CD4-positive, alpha-beta T cell (primary cell): ENCODE data around the gene INPP5D. TPM values are rescaled to one million over a fixed set of nuclear protein-coding genes. Genes with fewer than 3 reads are reported as not detected.
"Not testable (repeated sequence)": the region's sequence is repeated elsewhere in the genome, so short reads cannot be mapped to it uniquely, and the experiment has no call there.

Experiments
- ATAC-seq: fragments of 200-7000 bp; cut with Tn5 transposase; one replicate; pipeline ENCODE4 v1.10.0; 2022; ENCODE audit warnings: mild to moderate bottlenecking; ENCODE audit not compliant: poor library complexity
- CTCF ChIA-PET: fragments of 350-600 bp; sonication (Branson Sonifier 250); formaldehyde crosslinking; loops from one replicate; lab custom pipeline; 2021; ENCODE audit warnings: antibody characterized with exemption, inconsistent platforms; lab: Charles Lee
- POLR2A ChIA-PET: fragments of 350-600 bp; sonication (Branson Sonifier 250); formaldehyde crosslinking; loops from one replicate; lab custom pipeline; 2021; ENCODE audit warnings: antibody characterized with exemption, inconsistent platforms; lab: Charles Lee
- DNase-seq, 14 experiments: peaks; one replicate each; pipeline ENCODE4 v3.0.0-alpha.2; 2013 to 2020; ENCODE audit warnings: mixed read lengths in 2 of 14
- H3K27ac ChIP-seq, 2 donors: one replicate each; pipeline versions ENCODE4 v1.5.1 to v1.7.0; 2013; ENCODE audit warnings: low read length in 2 of 2, low read depth in 1 of 2, mild to moderate bottlenecking in 1 of 2
- H3K27me3 ChIP-seq, 2 experiments: 1 replicate in 1 of 2; 2 replicates in 1 of 2; pipeline versions ENCODE4 v1.6.1 to v1.7.0; 2013; ENCODE audit warnings: low read length in 2 of 2, control low read depth in 1 of 2, mild to moderate bottlenecking in 1 of 2, moderate library complexity in 1 of 2; ENCODE audit not compliant: insufficient read depth in 2 of 2, control insufficient read depth in 1 of 2
- H3K36me3 ChIP-seq: one replicate; pipeline ENCODE4 v1.6.1; 2013; ENCODE audit warnings: low read length, control low read depth; ENCODE audit not compliant: insufficient read depth
- H3K4me1 ChIP-seq: one replicate; pipeline ENCODE4 v1.6.1; 2013; ENCODE audit warnings: low read length, control low read depth; ENCODE audit not compliant: insufficient read depth
- H3K4me3 ChIP-seq: one replicate; pipeline ENCODE4 v1.5.1; 2013; ENCODE audit warnings: mild to moderate bottlenecking, low read length, moderate library complexity
- H3K9me3 ChIP-seq, 2 experiments: 1 replicate in 1 of 2; 2 replicates in 1 of 2; pipeline versions ENCODE4 v1.6.1 to v1.7.0; 2013; ENCODE audit warnings: low read length in 2 of 2, mild to moderate bottlenecking in 2 of 2, control low read depth in 1 of 2, moderate library complexity in 1 of 2; ENCODE audit not compliant: control insufficient read depth in 1 of 2, insufficient read depth in 1 of 2
- H3K27ac Mint-ChIP-seq: one replicate; pipeline ENCODE4 v1.8.0; 2020; ENCODE audit warnings: mixed read lengths
- H3K27me3 Mint-ChIP-seq: one replicate; pipeline ENCODE4 v1.8.0; 2021; ENCODE audit warnings: mixed read lengths
- H3K36me3 Mint-ChIP-seq: one replicate; pipeline ENCODE4 v1.8.0; 2021; ENCODE audit warnings: low read depth, mixed read lengths
- H3K4me1 Mint-ChIP-seq: one replicate; pipeline ENCODE4 v1.8.0; 2021; ENCODE audit warnings: low read depth, mixed read lengths
- H3K4me3 Mint-ChIP-seq: one replicate; pipeline ENCODE4 v1.8.0; 2020; ENCODE audit warnings: mild to moderate bottlenecking, mixed read lengths
- H3K9me3 Mint-ChIP-seq: one replicate; pipeline ENCODE4 v1.8.0; 2020; ENCODE audit warnings: mixed read lengths
- intact Hi-C, 2 experiments: fragments of 100-400 bp; cut with DNase I in 1 of 2; cut with micrococcal nuclease in 1 of 2; formaldehyde crosslinking; loops; one replicate each; pipeline versions ENCODE4 v1.15.1 to v1.9.0; 2023 to 2025; cut with DNase I, micrococcal nuclease
- total RNA-seq, 174 experiments: library from RNA in 2 of 174; stranded (reverse) in 2 of 174; gene quantifications; one replicate each; pipeline ENCODE4 v1.2.3 and lab custom pipeline; 2021 to 2026
- TF ChIP-seq, protein P1 (sequence below): fragments of 200-600 bp; IDR thresholded peaks from one replicate; pipeline ENCODE4 v1.8.0; 2022; ENCODE audit warnings: antibody characterized with exemption, mild to moderate bottlenecking

The INPP5D gene
- total RNA-seq, 2 experiments from 2014 or later: 141 to 154 TPM

DNA sequence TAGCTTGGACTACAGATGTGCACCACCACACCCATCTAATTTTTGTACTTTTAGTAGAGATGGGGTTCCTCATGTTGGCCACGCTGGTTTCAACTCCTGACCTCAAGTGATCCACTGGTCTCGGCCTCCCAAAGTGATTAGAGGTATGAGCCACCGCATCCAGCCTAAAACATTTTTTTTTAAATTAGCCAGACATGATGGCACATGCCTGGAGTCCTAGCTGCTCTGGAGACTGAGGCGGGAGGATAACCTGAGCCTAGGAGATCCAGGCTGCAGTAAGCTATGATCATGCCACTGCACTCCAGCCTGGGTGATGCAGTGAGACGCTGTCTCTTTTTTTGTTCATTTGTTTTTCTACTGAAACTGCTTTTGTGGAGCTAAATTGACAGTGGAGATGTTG is 126.7 kb downstream of the INPP5D start:
- Mint-ChIP-seq H3K4me3 (no peak overlapping the region), H3K4me1 (no peaks in the 10 kb centered on the region), H3K9me3 (no peaks in the 10 kb centered on the region), H3K27ac (peak overlapping the region; percentile 27), H3K36me3 (peaks cover 98% of the 10 kb centered on the region), H3K27me3 (no peaks in the 10 kb centered on the region)
- intact Hi-C loops: loop anchor here in 1 of 2 experiments (10.0 kb wide), 1 partner anchor 68 kb away; the partner anchor contains the start of gene ATG16L1
- Histone ChIP-seq H3K9me3 (no peaks in the 10 kb centered on the region), H3K27ac (no peak overlapping the region), H3K27me3 (no peaks in the 10 kb centered on the region), H3K36me3 (peaks cover 97% of the 10 kb centered on the region), H3K4me1 (no peaks in the 10 kb centered on the region), H3K4me3 (no peak overlapping the region)
- no peak for DNase-seq
- ATAC-seq: no peak
- TF ChIP-seq, protein P1, sequence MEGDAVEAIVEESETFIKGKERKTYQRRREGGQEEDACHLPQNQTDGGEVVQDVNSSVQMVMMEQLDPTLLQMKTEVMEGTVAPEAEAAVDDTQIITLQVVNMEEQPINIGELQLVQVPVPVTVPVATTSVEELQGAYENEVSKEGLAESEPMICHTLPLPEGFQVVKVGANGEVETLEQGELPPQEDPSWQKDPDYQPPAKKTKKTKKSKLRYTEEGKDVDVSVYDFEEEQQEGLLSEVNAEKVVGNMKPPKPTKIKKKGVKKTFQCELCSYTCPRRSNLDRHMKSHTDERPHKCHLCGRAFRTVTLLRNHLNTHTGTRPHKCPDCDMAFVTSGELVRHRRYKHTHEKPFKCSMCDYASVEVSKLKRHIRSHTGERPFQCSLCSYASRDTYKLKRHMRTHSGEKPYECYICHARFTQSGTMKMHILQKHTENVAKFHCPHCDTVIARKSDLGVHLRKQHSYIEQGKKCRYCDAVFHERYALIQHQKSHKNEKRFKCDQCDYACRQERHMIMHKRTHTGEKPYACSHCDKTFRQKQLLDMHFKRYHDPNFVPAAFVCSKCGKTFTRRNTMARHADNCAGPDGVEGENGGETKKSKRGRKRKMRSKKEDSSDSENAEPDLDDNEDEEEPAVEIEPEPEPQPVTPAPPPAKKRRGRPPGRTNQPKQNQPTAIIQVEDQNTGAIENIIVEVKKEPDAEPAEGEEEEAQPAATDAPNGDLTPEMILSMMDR: no peak
- ChIA-PET CTCF (no interaction called here), POLR2A (no interaction called here)

DNA sequence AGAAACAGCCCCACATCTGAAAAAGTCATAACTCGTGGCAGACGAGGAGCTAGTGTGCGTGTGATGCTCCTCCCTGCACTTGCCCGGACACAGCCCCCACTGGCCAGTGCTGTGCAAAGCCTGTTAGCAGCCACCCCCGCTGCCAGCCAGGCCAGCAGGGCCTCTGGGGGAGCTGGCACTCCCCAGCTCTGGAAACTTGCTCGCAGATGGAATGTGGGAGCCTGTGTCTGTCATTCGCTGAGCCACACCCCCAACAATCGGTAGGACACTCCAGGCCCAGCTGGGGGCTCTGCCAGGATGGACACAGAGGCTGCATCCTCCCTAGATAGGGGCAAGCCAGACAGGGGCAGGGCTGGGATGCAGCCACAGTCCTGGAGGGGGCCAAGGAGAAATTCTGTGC is 128.9 kb downstream of the INPP5D start:
- Histone ChIP-seq H3K4me3 (no peak overlapping the region), H3K36me3 (peaks cover 92% of the 10 kb centered on the region), H3K9me3 (no peaks in the 10 kb centered on the region), H3K27ac (no peak overlapping the region), H3K4me1 (no peaks in the 10 kb centered on the region), H3K27me3 (no peaks in the 10 kb centered on the region)
- Mint-ChIP-seq H3K4me3 (no peak overlapping the region), H3K27ac (no peak overlapping the region), H3K9me3 (no peaks in the 10 kb centered on the region), H3K4me1 (no peaks in the 10 kb centered on the region), H3K36me3 (peaks cover 99% of the 10 kb centered on the region), H3K27me3 (no peaks in the 10 kb centered on the region)
- CTCF ChIA-PET: no interaction called here
- intact Hi-C loops: loop anchor here in 1 of 2 experiments (10.0 kb wide), 1 partner anchor 66 kb away; the partner anchor contains the start of gene ATG16L1
- TF ChIP-seq, protein P1: no peak
- ATAC-seq (no peak), DNase-seq (no peak)
- POLR2A ChIA-PET: no interaction called here

DNA sequence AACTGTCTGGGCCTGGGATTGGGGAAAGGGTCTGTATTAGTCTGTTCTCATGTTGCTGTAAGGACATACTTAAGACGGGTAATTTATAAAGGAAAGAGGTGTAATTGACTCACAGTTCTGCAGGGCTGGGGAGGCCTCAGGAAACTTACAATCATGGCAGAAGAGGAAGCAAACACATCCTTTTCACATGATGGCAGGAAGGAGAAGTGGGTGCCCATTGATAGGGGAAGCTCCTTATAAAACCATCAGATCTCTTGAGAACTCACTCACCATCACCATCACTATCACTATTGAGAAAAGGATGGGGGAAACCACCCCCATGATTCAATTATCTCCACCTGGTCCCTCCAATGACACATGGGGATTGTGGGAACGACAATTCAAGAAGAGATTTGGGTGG is 130.9 kb downstream of the INPP5D start:
- intact Hi-C loops, H3K4me1 ChIP-seq, H3K9me3 Mint-ChIP-seq, H3K4me1 Mint-ChIP-seq, ATAC-seq, H3K27me3 Mint-ChIP-seq, DNase-seq, H3K27me3 ChIP-seq, POLR2A ChIA-PET, H3K4me3 ChIP-seq, H3K27ac ChIP-seq, H3K9me3 ChIP-seq, H3K4me3 Mint-ChIP-seq, CTCF ChIA-PET: not testable (repeated sequence)
- H3K36me3 ChIP-seq: peaks cover 92% of the 10 kb centered on the region
- Mint-ChIP-seq H3K27ac (peak overlapping the region; percentile 4), H3K36me3 (peaks cover 98% of the 10 kb centered on the region)

DNA sequence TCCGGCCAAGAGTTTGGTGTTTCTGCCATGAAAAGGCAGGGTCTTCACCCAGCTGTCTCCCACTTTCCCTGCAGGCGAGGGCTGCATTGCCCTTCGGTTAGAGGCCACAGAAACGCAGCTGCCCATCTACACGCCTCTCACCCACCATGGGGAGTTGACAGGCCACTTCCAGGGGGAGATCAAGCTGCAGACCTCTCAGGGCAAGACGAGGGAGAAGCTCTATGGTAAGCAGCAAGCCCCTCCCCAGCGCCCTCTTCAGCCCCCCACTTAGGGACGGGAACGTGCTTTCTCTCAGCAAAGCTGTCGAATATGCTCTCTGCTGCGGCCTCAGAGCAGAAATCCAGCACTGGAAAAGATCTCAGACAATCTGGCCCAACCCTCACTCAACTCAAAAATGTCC is 133.6 kb downstream of the INPP5D start:
- Mint-ChIP-seq H3K9me3 (no peaks in the 10 kb centered on the region), H3K27me3 (no peaks in the 10 kb centered on the region), H3K4me1 (no peaks in the 10 kb centered on the region), H3K27ac (no peak overlapping the region), H3K36me3 (peaks cover 98% of the 10 kb centered on the region), H3K4me3 (no peak overlapping the region)
- Histone ChIP-seq H3K36me3 (peaks cover 94% of the 10 kb centered on the region), H3K27me3 (no peaks in the 10 kb centered on the region), H3K4me1 (no peaks in the 10 kb centered on the region), H3K27ac (no peak overlapping the region), H3K9me3 (no peaks in the 10 kb centered on the region), H3K4me3 (no peak overlapping the region)
- ATAC-seq: no peak
- ChIA-PET POLR2A (no interaction called here), CTCF (interaction anchor here (0.6 kb wide), 1 partner anchor 556 kb away, joined by 3 read pairs; no protein-coding TSS in a partner anchor)
- TF ChIP-seq, protein P1: no peak
- DNase-seq: no peak
- intact Hi-C loops: no loop called here
